SIG-M5 treated with dmso at 0.1 percent for 504 hours (cell line): Measurements from ENCODE around the gene NMT1.

Experiments used
- DNase-seq: peaks from one replicate; lab custom pipeline; 2025; ENCODE audit not compliant: unreplicated experiment; lab: John Stamatoyannopoulos, UW

NMT1 gene

DNA sequence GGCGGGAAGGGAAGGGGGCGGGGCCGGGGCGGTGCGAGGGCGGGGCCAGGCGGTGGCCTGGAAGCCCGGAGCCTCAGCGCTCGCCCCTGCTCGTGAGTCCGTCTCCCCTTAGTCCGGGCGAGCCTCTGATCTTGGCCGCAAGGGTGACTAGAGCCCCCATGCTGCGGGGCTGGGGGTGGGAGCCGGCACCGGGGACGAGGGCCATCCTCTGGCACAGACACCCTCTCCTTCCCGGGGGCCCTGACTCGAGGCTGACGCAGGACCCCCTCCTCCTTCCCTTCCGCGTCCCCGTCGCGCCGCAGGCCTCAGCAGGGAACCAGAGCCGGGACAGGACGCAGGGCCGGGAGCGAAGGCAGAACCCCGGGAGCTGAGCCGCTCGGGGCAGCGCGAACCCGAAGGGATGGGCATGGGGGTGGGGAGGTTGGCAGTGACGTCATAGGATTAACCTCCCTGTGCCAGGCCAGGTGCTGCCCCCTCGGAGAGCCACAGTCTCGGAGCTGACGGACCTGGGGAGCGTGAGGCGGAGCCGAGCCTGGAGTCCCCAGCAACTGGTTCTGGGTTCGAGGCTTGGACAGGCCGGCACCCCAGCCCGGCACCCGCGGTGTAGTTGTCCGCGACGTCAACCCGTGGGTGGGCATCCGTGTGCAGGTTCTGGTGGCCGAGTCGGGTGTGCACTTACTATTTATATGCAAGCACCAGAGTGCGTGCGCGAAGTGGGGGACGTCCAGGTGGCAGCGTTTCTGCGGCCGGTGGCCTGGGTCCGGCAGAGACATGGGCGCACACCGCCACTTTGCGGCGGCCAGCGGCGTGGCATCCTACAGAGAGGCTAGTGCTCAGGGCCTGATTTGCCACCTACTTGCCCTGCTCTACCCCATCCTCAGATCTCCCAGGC, 71.7 kb downstream of the NMT1 start:
- DNase-seq = peak; percentile 72

DNA sequence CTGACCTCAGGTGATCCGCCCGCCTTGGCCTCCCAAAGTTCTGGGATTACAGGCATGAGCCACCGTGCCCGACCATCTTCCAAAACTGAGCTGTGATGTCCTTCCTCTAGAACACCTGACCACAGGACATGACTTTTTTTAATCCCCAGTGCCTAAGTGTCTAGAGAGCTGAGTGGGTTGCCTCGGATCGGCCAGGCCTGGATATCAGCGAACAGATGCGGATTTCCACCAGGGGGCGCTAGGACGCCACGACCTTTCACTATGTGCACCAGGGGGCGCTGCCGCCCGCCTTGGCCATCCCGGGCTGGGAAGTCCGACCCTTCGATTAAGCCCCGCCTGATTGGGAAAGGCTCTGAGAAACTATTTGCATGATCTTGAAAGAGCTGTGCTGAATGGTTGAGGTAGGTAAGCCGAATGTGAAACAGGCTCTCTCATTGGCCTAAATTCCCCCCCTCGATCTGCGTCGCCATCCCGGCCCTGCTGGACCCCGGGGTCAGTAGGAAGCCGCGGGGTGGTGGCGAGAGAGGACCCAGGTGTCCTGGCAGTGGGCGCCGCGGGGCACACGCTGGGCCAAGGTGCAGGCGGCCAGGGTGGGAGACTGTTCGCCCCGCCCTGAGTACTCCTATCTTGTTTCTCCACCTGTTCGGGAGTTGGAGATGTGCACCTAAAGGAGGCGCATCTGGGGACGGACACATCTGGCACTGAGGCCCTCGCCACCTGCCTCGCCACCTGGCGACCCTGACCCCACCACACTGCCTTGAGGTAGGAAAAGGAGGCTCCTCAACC, 74.3 kb downstream of the NMT1 start, which contains the start of gene ACBD4:
Gene ACBD4, plus strand, starts transcription at position 496 of the 786 bp plus-strand sequence. CDS start 458 bp downstream, outside the sequence.
- peak; percentile 99 for DNase-seq

DNA sequence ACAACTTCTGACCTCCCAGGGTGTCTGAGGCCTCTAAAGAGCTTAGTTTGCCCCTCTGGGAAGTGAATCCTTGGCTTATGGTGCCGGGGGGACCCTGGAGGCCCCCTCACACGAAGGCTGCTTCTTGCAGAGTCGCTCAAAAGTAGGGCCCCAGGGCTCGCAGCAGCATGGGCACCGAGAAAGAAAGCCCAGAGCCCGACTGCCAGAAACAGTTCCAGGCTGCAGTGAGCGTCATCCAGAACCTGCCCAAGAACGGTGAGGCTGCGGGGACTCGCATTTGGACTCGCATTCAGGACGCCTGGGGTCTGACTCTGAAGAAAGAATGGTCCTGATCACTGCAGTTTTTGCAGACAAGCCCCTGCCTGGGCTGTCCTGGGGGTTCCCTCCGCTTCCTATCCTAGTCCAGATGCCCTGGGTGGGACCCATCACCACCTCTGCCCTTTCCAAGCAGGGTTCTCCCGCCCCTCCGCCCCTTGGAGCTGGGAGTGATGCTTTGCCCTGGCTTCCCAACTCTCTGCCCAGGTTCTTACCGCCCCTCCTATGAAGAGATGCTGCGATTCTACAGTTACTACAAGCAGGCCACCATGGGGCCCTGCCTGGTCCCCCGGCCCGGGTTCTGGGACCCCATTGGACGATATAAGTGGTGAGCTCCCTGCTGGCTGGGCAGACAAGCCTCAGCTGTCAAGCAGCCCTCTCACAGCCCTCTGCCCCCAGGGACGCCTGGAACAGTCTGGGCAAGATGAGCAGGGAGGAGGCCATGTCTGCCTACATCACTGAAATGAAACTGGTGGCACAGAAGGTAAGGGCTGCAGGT, 75.1 kb downstream of the NMT1 start:
- no peak for DNase-seq

DNA sequence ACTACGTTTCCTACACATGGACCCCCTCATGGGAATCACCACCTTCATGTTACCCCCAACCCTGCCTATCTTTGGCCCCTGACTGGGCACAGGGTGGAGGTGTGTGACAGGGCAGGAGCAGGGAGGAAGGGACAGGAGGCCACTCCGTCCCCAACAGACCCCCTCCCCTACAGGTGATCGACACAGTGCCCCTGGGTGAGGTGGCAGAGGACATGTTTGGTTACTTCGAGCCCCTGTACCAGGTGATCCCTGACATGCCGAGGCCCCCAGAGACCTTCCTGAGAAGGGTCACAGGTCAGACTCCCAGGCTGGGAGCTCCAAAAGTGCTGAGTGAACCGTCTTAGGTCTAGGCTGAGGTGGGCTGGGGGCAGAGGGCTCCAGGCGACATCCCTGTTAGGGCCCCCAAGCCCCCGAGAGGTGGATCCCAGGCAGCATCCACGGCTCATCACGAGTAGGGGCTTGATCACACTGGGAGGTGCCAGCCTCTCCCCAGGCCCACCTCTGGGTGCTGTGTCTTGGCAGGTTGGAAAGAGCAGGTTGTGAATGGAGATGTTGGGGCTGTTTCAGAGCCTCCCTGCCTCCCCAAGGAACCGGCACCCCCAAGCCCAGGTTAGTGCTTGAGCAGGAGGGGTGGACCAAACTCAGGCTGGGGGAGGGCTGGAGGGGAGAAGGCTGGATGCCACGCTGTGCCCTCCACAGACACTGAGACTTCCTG, 75.9 kb downstream of the NMT1 start:
- DNase-seq = no peak

DNA sequence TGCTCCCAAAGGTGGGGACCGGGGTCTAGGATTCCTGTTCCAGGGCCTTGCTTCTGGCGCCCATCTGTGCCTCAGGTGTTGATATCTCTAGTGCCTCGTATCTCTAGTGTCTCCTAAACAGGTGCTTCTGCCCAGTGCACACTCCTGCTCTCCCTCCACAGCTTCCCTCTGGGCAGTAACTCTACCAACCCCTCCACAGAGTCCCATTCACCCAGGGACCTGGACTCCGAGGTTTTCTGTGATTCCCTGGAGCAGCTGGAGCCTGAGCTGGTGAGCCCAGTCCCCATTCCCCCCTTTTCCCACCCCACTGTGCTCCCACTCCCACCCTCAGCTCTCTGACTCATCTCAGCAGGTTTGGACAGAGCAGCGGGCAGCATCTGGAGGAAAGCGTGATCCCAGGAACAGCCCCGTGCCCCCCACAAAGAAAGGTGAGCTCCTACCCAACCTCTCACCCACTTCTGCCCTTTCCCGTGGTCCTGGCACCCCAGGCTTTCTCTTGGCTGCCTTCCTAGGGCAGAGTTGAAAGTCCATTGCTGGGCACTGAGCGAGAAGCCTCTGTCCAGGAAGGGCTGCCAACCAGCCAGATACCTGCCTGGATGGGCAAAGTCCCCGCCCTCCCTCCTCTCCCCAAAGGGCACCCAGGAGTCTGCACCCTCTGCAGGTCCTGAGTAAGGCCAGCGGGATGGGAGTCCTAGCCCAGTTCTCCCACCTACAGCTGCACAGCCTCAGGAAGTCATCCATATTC, 76.6 kb downstream of the NMT1 start:
- no peak for DNase-seq

DNA sequence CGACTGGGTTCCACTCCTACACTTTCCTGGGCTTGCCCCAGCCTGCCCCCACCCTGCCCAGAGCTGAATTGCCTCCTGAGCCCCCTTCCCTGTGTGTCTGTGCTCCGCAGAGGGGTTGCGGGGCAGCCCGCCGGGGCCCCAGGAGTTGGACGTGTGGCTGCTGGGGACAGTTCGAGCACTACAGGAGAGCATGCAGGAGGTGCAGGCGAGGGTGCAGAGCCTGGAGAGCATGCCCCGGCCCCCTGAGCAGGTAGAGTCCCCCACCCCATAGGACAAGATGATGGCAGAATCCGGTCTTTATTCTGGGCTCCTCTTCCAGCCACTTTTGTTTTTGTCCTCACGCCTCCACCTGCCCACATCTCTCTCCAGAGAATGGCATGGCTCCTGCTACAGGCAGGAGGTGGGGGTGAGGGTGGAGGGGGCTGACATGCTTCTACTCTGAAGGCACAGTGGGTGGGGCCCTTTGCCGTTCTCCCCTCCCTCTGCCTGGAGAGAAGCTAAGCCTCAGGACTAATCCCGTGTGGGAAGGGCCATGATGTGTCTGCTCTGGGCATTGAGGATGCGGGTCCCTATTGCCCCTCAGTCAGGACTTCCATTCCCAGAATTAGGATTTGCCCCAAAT, 77.9 kb downstream of the NMT1 start:
- no peak for DNase-seq

DNA sequence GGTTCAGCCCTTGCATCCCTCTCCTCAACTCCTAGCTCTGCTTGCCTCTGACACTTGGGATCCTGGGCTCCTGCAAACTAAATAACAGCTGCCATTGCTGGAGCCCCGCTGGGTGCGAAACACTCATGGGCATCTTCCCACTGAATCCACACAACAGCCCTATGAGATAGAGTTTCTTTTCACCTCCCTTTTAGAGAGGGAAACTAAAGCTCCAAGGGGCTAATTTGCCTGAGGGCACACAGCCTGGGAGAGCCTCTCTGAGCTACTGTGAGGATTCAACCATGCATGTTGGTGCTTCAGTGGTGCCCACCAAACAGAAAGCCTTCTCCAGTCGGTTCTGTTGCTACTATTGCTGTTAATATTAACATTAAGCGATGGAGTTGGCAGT, 78.4 kb downstream of the NMT1 start:
- DNase-seq = no peak

DNA sequence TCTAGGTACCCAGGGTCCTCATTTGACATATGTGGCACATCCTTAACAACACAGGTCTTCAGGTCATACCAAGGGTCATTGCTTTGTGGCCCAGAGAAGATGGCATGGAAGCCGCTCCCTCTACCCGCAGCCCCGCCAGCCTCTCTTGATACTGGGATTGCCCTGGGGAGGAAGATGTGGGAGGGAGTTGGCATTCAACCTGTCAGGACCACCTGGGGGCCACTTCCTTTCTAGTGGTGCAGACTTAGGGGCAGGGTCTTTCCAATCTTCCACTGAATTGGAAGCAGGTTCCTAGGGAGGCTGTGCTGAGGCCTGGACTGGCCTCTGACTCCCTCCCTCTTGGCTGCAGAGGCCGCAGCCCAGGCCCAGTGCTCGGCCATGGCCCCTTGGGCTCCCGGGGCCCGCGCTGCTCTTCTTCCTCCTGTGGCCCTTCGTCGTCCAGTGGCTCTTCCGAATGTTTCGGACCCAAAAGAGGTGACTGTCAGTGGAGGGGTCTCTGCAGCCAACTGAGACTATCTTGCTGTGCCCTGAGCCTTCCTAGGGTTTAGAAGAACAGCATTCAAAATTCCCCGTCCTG, 82.1 kb downstream of the NMT1 start:
- DNase-seq = no peak

DNA sequence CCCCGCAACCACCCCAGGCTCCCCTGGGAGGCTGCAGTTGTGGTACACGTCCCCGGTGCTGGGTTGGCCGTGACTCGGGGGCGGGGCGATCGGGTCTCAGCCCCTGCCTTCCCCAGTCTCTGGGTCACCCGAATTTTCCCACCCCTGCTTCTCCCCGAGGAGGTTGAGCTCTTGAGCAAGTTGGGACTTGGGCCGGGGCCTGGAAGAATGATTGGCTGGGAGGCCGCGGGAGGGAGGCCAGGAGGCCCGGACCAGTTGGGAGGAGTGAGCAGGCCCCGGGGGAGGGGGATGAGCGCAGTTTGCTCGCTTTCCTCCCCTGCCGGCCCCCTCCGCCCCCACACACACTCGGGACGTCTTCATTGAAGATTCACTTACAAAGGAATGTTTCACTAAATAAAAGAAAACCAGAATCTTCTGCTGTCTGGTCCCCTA, 82.7 kb downstream of the NMT1 start:
- DNase-seq = no peak

DNA sequence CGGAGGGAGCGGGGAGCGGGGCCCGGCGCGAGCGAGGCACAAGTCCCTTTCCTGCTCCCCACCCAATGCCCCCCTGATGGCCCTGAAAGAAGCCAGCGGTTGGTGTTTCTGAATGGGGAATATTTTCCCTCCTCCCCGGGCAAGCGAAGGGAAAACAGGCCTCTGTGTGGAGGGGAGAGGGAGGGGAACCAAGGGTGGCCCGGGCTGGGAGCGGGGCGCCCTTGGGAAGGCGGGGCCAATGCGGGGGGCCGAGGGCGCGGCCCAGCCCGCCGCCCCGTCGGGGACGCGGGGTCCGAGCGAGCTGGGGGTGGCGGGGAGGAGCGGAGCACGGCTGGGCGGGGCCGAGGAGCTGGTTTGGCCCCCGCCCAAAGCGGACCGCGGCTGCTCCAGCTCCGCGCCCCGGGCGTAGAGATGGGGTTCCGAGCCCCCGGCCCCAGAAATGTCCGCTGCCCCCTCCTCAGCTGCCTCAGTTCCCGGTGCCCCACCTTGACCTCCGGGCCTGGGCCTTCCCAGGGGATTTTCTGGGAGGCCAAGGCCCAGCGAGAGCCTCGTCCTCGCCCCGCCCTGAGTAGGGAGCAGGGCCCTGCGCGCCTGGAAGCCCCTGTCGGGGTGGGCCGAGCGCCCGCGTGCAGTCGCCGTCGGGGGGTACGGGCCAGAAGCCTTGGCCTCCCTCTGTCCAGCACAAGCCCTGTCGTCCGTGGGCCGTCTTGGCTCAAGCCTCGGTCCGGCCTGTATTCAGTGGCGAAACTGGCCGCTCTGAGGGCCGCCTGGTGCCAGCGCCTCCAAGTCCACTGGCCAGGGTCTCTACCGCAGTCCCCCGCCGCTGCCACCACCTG, 83.3 kb downstream of the NMT1 start:
- DNase-seq = no peak

DNA sequence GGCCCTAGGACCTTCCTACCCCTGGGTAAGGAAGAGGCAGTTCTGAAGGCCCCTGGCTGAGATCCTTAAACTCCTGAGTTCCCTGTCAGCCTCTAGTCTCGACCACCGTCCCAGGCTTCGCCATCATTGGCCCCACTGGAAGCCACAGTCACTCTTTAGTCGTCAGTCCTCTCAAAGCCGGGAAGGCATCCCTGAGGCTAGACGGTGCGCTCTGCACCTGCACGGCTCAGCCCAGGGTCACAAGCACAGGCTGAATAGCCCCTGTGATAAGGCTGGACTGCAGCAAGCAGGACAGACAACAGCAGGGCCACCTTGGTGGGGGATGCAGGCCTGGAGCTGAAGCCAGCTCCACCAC, 83.9 kb downstream of the NMT1 start:
- no peak for DNase-seq

DNA sequence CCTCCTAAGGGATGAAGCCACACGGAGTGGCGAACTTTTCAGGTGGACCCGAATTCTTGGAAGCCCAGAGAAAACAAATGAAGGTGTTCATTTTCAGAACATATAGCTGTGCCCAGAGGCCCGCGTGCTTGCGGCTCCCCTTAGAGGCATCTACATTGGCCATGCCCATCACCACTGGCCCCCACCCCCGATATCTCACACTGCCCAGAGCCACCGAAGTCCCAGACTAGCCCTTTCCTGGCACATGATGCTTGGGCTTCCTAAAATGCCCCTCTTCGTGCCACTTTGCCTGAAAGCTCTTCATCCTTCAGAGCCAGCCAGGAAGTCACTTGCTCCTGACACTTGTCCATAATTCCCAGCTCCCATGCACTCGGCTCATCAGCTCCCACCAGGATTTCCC, 85.0 kb downstream of the NMT1 start:
- DNase-seq = no peak

DNA sequence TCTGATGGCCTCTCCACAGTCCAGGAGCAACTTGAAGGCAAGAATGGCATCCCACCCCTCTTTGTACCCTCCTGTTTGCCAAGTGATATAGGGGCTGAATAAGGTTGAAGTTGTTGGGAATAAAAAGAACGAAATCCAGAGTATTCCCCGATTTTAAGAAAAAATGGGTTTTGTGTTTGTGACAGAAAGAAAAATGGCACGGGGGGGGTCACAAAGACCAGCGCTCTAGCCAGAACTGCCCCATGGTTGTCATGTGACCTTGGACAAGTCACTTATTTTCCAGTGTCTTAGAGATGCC, 85.4 kb downstream of the NMT1 start:
- DNase-seq = no peak

DNA sequence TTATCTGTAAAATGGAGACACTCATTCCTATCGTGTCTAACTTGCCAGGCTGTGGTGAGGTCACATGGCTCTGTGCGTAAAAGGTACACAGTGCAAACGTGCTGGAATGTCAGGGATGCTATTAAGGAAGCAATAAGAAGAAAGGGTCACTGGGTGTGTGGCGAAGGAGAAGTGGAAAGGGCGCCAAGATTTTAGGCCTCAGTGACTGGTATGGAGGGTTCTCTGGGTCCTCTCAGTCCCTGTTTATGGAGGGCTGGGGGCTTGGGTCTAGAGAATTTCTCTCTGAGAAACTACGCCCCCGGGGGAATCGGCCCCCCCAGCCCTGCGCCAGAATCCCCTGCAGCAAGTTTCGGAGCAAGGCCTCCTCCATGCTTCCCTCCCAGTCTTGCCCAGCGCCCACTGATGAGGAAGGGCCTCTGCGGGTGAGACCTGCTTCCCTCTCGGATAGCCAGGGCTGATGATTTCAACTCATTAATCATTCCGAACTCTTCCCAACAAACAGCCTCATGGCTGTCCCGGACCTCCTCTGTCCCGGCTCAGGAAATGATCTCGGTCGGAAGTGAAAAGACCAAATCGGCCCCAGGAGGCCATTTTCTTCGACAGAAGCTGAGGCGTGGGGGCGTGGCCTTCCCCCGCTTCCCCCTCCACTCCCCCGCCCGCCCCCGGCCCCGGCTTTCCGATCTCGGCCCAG, 85.9 kb downstream of the NMT1 start:
- peak; percentile 83 for DNase-seq

DNA sequence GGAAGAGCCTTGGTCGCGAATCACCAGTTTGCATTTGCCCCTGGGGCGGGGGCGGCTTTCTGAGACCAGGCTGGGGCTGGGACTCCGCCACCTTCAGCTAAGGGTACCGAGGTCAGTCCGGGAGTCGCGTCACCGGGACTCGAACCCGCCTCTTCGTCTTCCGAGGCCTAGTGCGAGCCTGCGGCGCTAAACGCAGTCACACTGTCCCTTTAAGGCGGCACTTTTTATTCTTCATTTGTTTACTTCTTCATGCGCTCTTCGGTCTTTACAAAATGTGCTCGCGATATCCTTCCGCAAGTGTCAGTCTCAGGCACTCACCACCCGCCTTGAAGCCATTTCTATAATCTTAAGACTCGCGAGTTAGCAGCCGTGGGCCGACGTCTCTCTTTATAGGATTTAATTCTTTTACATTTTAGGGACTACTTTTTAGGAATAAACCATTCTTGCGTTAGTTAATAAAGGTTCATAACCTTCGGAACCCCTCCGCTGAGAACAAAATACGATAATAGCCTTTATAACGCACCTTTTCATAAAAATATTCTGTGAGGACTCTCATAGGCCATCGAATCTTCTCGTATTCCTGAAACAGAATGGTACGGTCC, 86.6 kb downstream of the NMT1 start:
- peak; percentile 96 for DNase-seq

DNA sequence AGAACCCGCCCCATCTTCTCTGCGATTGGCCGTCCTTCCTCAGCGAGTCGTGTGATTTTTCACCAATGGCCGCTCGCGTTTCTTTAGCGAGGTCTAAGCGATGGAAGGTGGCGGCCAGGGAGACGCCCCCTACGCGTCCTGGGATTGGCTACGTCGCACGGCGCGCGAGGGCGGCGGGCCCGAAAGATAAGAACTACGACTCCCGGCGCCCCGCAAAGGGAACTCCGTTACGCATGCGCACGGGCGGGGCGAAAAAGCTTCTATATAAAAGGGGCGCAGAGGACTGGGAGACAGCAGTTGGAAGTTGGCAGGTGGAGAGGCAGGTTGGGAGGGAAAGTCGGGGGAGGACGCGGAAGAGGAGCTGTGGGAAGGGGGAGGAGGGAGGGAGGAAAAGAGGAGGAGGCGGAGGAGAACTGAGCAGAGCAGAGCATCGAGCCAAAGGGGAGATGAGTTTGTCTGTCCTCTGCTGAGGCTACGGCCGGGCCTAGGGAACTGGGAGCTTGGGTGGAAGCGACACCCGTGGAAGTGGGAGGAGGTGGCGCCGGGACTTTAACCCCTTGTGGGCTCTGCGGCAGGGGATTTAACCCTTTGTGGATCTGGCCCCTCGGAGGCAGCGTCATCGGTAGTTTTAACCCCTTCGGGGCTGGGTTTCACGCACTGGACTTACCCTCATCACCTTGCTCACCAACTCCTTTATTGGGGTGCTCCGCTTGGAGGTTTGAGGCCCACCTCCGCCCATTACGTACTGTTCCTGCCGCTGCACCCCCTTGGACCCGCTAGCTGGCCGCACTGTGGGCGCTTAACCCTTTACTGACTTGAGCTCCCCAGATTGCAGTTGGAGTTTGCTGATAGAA, 87.3 kb downstream of the NMT1 start, which contains the start of gene HEXIM1:
Gene HEXIM1, plus strand, starts transcription at position 293 of the 854 bp plus-strand sequence. CDS start 716 bp downstream, outside the sequence.
- DNase-seq = peak; percentile 99
